Mucosa of descending colon (tissue), 3 donors: ENCODE measurements around the gene OR5A2. TPM values are rescaled to one million over a fixed set of nuclear protein-coding genes. Genes with fewer than 3 reads are reported as not detected.
"Not testable (repeated sequence)": the region's sequence is repeated elsewhere in the genome, so short reads cannot be mapped to it uniquely, and the experiment has no call there.

Source experiments
- ATAC-seq: fragments of 200-7000 bp; cut with Tn5 transposase; one replicate; pipeline ENCODE4 v1.9.1; 2020; ENCODE audit warnings: mild to moderate bottlenecking, moderate library complexity
- DNase-seq, 3 donors: peaks; one replicate each; pipeline ENCODE4 v3.0.0-alpha.2; 2020
- H3K36me3 ChIP-seq: fragments of 200-600 bp; one replicate; pipeline ENCODE4 v1.8.0; 2021; ENCODE audit warnings: low read depth, mild to moderate bottlenecking
- H3K4me1 ChIP-seq: fragments of 200-600 bp; one replicate; pipeline ENCODE4 v1.8.0; 2021; ENCODE audit warnings: low read depth, mild to moderate bottlenecking
- H3K4me3 ChIP-seq: fragments of 200-600 bp; one replicate; pipeline ENCODE4 v1.8.0; 2021; ENCODE audit warnings: mild to moderate bottlenecking
- H3K9me3 ChIP-seq: fragments of 200-600 bp; one replicate; pipeline ENCODE4 v1.8.0; 2021; ENCODE audit warnings: mild to moderate bottlenecking
- CTCF ChIP-seq: fragments of 200-600 bp; IDR thresholded peaks from one replicate; pipeline ENCODE4 v1.8.0; 2022; ENCODE audit warnings: antibody characterized with exemption, mild to moderate bottlenecking
- intact Hi-C, 2 donors: fragments of 100-400 bp; cut with DNase I in 1 of 2; cut with micrococcal nuclease in 1 of 2; formaldehyde crosslinking; loops; one replicate each; pipeline versions ENCODE4 v1.11.0 to v1.11.1; 2022; cut with DNase I, micrococcal nuclease
- total RNA-seq, 3 donors: library from RNA; stranded (reverse); fragmentation: NEBNext Ultra II Directional in 2 of 3; extraction: Animal tissue kit (Norgen Biotek cat#: 25700) in 2 of 3; gene quantifications; one replicate each; pipeline versions ENCODE4 v1.2.1 to v1.2.4, GENCODE V29; 2021 to 2023
- donor health status: DM: no; HTN: no; CAD: no; lungs with moderate emphysema.
- donor health status: DM: no; HTN: no; CAD: no.
- donor health status: DM: no; HTN: yes; CAD: no.

The OR5A2 gene
- total RNA-seq, 3 donors from 2014 or later: not detected

GRCh38 chr11:59380263-59381059 lies 45.8 kb downstream of the OR5A2 start:
- intact Hi-C loops: no loop called here
- no peak for TF ChIP-seq CTCF

GRCh38 chr11:59372324-59372723 lies 53.9 kb downstream of the OR5A2 start:
- peaks cover 11% of the 10 kb centered on the region for H3K9me3 ChIP-seq
- H3K4me1 ChIP-seq, H3K4me3 ChIP-seq, DNase-seq, intact Hi-C loops, H3K36me3 ChIP-seq, ATAC-seq: not testable (repeated sequence)

More at GRCh38 chr11:59380263-59381059, 45.8 kb downstream of the OR5A2 start:
- H3K4me3 ChIP-seq: no peak overlapping the region
- H3K9me3 ChIP-seq: no peaks in the 10 kb centered on the region
- no peak for DNase-seq
- no peak for ATAC-seq
- H3K4me1 ChIP-seq: no peaks in the 10 kb centered on the region
- no peaks in the 10 kb centered on the region for H3K36me3 ChIP-seq

GRCh38 chr11:59368238-59369022 lies 57.8 kb downstream of the OR5A2 start:
- intact Hi-C loops: no loop called here
- no peaks in the 10 kb centered on the region for H3K4me1 ChIP-seq
- DNase-seq (no peak), ATAC-seq (peak; percentile 37)
- peaks cover 11% of the 10 kb centered on the region for H3K9me3 ChIP-seq
- H3K36me3 ChIP-seq: no peaks in the 10 kb centered on the region
- no peak for TF ChIP-seq CTCF
- no peak overlapping the region for H3K4me3 ChIP-seq

Other genes starting within 250 kb of the OR5A2 start
- gene MPEG1, start 213.5 kb downstream of the OR5A2 start, total RNA-seq: 10 to 100 TPM in 2 of 3 donors, 1 to 10 TPM in 1; 8.7 to 30.8 (median 21.9) TPM
- not detected for gene OR5AN1, start 67.5 kb downstream of the OR5A2 start, total RNA-seq
- gene OR5A1, start 10.1 kb upstream of the OR5A2 start, total RNA-seq: not detected
- not detected for gene OR4D6, start 30.5 kb upstream of the OR5A2 start, total RNA-seq
- gene OR4D10, start 46.9 kb upstream of the OR5A2 start, total RNA-seq: not detected
- not detected for gene OR4D11, start 77.2 kb upstream of the OR5A2 start, total RNA-seq
- not detected for gene OR4D9, start 85.1 kb upstream of the OR5A2 start, total RNA-seq
- gene OSBP, start 189.4 kb upstream of the OR5A2 start, total RNA-seq: 10 to 100 TPM; 55.0 to 57.8 (median 55.9) TPM
- gene PATL1, start 242.6 kb upstream of the OR5A2 start, total RNA-seq: 10 to 100 TPM; 34.1 to 40.2 (median 34.6) TPM